HG03575 (cell line): ENCODE results near the gene RNF111.
"Not testable (repeated sequence)": the region's sequence is repeated elsewhere in the genome, so short reads cannot be mapped to it uniquely, and the experiment has no call there.

Source experiments
- ATAC-seq: cut with Tn5 transposase; IDR thresholded peaks from one replicate; pipeline ENCODE4 v1.9.1; 2021; ENCODE audit not compliant: unreplicated experiment, insufficient number of reproducible peaks, low FRiP score; ENCODE audit errors: extremely low read depth

RNF111 gene

GRCh38 chr15:58994906-58995453 lies 7.5 kb downstream of the RNF111 start:
- no peak for ATAC-seq

DNA sequence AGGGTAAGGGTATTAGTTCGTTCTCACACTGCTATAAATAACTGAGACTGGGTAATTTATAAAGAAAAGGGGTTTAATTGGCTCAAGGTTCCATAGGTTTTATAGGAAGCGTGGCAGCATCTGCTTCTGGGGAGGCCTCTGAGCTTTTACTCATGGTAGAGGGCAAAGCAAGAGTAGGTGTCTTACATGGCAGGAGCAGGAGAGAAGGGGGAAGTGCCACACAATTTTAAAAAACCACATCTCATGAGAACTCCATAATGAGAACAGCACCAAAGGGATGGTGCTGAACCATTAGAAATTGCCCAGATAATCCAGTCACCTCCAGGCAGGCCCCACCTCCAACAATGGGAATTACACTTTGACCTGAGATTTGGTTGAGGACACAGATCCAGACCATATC lies 12.2 kb downstream of the RNF111 start:
- no peak for ATAC-seq

GRCh38 chr15:59000251-59000650 lies 12.8 kb downstream of the RNF111 start:
- ATAC-seq = not testable (repeated sequence)

DNA sequence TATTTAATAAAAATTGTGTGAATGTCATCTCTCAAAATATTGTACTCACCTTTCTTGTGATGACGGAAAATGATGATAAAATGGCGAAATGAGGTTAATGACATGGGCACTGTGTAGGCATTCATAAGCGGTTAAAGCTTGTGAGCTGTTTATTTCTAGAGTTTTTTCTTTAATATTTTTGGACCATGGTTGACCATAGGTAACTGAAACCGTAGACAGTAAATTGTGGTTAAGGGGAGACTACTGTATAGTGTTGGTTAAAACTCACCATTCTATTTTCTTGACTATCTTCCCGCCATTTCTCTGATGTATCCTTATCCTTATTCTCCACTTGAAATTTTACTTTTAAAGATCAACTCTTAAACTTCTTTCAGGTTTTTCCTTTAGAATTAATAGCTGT lies 14.5 kb downstream of the RNF111 start:
- no peak for ATAC-seq

GRCh38 chr15:59002418-59002859 lies 15.0 kb downstream of the RNF111 start:
- ATAC-seq = no peak

DNA sequence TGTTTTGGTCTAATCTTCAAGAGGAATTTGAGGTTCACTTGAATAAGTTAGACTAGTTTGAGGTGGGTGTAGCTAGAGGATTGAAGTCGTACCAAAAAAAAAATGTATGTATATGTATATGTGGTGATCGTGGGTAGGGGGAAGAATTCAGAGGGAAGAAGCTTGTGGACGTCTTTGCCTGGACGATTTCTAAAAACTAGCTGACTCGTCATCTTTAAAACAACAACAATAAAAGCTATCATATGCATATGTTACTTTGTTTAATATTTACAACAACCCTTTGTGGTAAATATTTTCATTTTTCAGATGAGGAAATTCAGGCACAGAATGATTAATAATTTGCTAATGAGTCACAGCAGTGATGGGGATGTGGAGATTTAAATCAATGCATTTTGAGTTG lies 18.1 kb downstream of the RNF111 start:
- ATAC-seq = no peak

DNA sequence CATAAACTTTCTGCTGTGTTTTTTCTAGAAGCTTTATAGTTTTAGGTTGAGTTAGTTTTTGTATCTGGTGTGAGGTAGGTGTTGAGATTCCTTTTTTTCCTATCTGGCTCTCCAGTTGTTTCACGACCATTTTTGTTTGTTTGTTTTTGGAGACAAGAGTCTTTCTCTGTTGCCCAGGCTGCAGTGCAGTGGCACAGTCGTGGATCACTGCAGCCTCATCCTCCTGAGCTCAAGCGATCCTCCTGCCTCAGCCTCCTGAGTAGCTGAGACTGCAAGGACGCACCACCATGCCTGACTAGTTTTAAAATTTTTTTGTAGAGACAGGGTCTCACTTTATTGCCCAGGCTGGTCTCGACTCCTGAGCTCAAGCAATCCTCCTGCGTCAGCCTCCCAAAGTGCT lies 20.6 kb downstream of the RNF111 start:
- ATAC-seq = no peak

DNA sequence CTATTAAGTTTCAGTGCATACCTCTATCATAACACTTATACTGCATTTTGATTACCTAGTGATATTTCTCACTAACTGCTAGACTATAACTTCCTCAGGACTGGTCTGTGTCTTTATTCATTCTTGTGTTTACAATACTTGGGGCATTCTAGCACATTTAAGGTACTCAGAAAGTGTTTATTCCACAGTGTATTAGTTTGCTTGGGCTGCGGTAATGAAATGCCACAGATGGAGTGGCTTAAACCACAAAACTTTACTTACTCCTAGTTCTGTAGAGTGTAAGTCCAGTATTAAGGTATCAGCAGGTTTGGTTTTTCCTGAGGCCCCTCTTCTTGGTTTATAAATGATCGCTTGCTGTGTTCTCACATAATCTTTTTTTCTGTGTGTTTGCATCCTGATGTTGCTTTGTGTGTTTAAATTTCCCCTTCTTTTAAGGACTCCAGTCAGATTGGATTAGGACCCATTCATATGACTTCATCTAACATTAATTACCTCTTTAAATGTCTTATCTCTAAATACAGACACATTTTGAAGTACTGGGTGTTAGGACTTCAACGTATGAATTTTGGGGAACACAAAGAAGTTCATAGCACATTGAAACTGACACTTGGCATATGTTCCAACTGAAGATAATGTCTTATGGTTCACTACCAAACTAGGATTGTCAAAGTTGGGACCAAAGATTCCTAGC lies 23.9 kb downstream of the RNF111 start:
- ATAC-seq = no peak

DNA sequence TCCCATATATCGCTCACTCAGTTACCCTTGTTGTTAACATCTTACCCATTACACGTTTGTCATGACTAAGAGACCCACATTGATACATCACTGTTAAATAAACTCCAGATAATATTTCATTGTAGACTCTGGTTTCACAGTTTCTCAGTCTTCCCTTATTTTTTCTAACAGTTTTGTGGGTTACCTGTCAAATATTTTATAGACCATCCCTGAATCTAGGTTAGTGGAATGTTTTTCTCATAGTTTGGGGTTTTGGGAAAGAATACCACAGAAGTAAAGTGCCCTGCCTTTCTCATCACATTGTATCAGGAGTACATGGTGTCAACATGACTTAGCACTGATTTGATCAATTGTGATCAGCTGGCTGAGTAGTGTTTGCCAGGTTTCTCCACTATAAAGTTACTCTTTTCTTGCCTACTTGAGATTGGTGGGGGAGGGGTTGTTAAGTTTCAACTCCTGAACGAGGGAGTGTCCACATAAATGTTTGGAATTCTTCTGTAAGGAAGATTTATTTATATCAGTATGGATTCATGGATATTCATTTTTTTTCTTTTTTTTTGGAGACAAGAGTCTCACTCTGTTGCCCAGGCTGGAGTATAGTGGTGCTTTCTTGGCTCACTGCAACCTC lies 25.9 kb downstream of the RNF111 start:
- ATAC-seq = no peak

DNA sequence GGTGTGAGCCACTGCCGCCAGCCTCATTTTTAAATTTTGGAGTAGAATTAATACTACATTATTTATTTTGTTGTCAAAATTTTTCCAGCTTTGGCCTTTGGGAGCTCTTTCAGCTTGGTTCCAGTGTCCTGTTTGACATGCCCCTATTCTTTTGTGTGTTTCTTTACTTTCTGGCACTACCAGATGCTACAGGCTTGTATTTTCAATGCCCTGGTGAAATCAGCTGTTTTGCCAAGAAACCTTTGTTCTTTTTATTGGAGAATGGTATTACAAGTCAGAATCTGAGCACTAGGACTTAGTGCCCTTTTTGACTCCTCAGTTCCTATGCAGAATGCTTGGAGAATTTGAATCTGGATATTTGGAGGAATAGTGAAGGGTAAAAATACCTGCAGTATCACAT lies 26.6 kb downstream of the RNF111 start:
- ATAC-seq = no peak

GRCh38 chr15:59017449-59017848 lies 30.0 kb downstream of the RNF111 start:
- no peak for ATAC-seq

DNA sequence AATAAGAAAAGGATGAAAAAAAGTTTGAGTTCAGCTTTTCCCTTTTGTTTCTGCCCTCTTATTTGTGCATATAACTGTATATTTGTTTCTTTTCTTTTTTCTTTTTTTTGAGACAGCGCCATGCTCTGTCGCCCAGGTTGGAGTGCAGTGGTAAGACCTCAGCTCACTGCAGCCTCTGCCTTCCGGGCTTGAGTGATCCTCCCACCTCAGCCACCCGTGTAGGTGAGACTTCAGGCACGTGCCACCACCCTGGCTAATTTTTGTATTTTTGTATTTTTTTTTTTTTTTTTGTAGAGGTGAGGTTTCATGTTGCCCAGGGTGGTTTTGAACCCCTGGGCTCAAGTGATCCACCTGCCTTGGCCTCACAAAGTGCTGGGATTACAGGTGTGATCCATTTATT lies 31.4 kb downstream of the RNF111 start:
- no peak for ATAC-seq

DNA sequence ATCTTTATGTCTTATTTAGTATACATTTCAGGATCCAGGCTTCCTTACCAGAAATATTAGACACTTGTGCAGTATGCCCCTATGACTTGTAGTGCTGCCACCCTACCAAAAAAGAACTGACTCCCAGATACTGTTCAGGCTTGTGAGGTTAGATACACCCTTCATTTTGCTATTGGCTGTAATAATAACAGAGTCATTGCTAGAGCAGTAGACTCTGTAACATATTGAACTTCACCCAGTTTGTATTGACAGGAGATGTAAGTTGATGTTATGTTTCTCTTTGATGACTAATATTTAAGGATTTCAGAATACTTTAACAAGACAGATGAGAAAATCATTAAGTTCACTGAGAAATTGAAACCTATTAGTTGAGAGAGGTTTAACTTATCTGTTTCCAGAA lies 32.9 kb downstream of the RNF111 start:
- no peak for ATAC-seq

DNA sequence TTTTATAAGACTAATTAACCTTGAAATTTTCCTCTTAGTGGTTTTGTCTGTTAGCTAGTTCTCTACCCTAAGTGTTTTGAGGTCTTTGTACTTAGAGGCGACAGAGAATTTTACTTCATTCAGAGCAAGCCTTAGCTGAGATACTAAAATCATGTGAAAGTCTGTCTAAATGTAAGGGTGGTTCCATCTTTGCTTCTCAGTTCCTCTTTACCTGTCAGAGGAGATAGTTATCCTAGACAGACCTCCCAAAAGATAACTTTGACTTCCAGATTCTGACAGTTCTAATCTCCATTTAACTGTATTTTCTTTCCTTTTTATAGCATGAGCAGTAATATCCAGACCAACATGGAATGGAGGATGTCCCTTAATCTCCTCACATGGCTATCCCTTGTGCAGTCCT lies 34.7 kb downstream of the RNF111 start:
- no peak for ATAC-seq

- ATAC-seq = no peak
Measured at GRCh38 chr15:59026207-59026606, 38.7 kb downstream of the RNF111 start.

GRCh38 chr15:59028387-59028955 lies 41.0 kb downstream of the RNF111 start:
- no peak for ATAC-seq

DNA sequence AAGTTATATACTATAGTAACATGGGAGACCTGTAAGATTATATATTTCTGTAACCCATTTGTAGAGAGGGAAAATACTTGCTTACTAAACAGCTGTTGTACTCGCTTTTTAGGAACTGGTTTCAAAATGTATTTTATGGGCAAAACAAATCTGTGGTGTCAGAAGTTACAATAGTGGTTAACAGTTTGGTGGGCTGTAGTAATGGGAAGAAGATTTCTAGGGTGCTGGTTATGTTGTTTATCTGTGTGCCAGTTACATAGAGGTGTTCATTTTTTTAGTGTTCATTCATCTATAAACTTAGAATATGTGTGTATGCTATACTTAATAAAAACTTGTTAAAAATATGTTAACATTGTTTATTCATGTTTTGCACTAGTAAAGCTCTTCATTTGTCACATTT lies 42.1 kb downstream of the RNF111 start:
- ATAC-seq = no peak

- no peak for ATAC-seq
Measured at GRCh38 chr15:59035201-59035600, 47.7 kb downstream of the RNF111 start.

DNA sequence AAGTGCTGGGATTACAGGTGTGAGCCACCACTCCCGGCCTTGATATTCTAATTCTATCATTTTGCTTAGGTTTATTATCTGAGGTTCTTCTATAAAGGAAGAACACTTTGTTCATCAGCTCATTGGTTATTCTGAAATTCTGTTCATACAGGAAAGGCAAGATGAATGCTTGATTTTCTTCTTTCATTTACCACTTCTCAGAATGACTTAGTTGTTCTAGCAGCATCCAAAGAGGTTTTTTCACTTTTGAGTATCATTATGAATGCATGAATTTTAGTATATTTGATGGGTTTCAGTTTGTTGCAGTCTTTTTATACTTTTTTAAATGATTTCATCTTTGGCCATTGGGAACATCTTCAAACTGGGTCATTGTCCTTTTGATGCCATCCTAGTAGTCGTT lies 51.8 kb downstream of the RNF111 start:
- ATAC-seq = no peak

DNA sequence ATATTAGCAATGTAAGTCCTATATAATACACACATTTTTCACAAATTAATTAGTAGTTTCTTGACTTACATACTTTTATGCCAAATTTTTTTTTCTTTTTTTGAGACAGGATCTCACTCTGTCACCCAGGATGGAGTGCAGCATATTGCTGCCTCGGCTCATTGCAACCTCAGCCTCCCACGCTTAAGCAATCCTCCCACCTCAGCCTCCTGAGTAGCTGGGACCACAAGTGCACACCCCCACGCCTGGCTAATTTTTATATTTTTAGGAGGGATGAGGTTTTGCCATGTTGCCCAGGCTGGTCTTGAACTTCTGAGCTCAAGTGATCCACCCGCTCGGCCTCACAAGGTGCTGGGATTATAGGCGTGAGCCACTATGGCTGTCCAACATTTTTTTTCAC lies 54.6 kb downstream of the RNF111 start:
- no peak for ATAC-seq
